Cerebellar cortex (tissue), 1 donor: ENCODE results near the gene LRBA.
A peak's percentile ranks its signal among the peaks of the same experiment; 100 is the strongest.
"Not testable (repeated sequence)": the region's sequence is repeated elsewhere in the genome, so short reads cannot be mapped to it uniquely, and the experiment has no call there.

ENCODE experiments used
- DNase-seq: peaks from one replicate; pipeline ENCODE4 v3.0.0-alpha.2; 2015; ENCODE audit warnings: low spot score

Gene LRBA

GRCh38 chr4:150974750-150975149 lies 40.3 kb downstream of the LRBA start:
- DNase-seq: no peak

- DNase-seq: no peak
Observed at GRCh38 chr4:150974252-150974640, 40.8 kb downstream of the LRBA start.

- DNase-seq: no peak
Observed at GRCh38 chr4:150973626-150974251, 41.3 kb downstream of the LRBA start.

DNA sequence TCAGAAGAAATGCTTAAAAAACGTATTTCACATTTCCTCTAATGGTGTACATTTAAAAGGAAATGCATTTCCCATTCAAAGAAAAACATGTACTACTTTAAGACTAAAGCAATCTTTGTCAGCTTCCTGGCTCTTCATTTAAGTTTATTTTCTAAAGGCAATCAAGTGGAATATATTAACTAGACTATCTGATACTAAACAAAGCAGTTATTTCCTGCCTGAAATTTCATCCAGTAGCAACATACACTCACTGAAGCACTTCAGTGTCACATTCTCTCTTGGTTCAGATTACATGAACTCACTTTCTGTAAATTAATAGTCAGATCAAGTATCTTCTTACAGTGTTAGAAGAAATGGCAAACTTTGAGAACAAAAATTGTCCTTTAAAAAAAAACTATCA lies 42.5 kb downstream of the LRBA start:
- DNase-seq: no peak

GRCh38 chr4:150971901-150972300 lies 43.2 kb downstream of the LRBA start:
- DNase-seq: no peak

DNA sequence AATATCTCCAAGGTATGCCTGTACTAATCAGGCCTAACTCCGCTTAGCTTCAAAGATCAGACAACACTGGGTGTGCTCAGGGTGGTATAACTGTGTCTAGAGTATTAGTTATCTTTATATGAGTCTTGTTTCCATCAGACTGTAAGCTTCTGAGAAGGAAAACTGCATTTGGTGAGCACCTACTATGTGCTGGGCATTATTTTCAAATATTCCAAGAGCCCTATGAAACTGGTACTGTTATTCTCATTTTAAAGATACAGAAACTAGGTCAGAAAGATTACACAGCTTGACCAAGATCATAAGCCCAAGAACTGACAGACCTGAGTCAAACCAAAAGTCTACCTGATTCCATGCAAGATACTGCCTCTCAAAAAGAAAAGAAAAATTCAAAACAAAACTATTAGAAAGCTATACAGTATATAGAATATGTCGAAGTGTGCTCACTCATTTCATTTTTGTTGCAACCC lies 44.4 kb downstream of the LRBA start:
- no peak for DNase-seq

DNA sequence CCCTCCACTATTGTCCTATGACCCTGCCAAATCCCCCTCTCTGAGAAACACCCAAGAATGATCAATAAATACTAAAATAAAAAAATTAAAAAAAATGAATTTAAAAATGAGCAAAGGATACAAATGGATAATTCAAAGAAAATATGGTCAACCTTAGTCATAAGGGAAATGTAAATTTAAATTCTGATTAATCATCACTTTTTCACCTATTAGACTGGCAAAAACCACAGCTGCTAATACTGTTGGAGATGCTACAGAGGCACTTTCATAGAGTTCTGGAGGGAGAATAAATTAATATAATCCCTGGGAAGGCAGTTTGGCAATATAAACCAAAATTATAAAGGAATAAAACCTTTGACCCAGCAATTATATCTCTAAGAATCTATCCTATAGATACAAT lies 50.3 kb downstream of the LRBA start:
- no peak for DNase-seq

GRCh38 chr4:150963602-150964345 lies 51.3 kb downstream of the LRBA start:
- DNase-seq: not testable (repeated sequence)

DNA sequence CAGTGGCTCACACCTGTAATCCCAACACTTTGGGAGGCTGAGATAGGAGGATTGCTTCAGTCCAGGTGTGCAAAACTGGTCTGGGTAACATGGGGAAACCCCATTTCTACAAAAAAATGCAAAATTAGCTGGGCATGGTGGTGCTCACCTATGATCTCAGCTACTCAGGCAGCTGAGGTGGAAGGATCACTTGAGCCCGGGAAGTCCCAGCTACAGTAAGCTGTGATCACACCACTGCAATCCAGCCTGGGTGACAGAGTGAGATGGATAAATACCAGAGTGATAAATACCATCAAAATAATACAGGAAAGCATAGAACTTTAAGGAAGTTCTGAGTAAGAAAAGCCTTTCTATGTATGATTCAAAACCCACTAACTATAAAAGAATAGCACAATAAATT lies 52.8 kb downstream of the LRBA start:
- no peak for DNase-seq

GRCh38 chr4:150961566-150961965 lies 53.5 kb downstream of the LRBA start:
- no peak for DNase-seq

DNA sequence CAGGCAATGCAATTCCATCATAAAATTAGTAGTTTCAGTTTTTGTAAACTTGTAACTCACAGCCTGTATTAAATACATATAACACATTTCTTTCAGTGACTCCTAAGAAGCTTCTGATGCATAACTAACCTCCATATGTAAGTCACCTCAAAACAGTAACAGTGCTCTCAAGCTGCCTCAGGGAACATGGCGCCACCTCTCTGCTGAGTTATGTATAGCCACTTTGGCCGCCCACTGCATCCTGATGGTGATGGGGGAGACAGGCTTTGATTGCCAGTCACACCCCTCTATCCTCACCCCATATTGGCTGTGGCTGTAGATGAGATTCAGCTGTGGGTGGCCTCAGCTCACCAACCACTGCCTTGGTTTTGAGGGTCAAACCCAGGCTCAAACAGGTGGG lies 54.3 kb downstream of the LRBA start:
- DNase-seq: peak; percentile 35

- no peak for DNase-seq
Observed at GRCh38 chr4:150960079-150960478, 55.0 kb downstream of the LRBA start.

DNA sequence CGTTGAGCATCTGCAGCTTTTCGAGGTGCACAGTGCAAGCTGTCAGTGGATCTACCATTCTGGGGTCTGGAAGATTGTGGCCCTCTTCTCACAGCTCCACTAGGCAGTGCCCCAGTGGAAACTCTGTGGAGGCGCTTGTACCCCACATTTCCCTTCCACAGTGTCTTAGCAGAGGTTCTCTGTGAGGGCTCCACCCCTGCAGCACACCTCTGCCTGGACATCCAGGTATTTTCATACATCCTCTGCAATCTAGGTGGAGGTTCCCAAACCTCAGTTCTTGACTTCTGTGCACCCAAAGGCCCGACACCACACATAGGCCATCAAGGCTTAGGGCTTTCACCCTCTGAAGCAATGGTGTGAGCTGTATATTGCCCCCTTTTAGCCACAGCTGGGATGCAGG lies 57.1 kb downstream of the LRBA start:
- not testable (repeated sequence) for DNase-seq

DNA sequence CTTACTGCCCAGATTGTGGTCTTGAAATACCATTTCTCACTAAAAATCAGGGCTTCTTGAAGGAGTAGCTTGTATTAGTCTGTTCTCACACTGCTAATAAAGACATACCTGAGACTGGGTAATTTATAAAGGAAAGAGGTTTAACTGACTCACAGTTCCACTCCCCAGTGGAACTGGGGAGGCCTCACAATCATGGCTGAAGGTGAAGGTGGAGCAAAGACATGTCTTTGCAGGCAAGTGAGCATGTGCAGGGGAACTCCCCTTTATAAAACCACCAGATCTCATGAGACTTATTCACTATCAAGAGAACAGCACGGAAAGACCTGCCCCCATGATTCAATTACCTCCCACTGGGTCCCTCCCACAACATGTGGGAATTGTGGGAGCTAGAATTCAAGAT lies 58.0 kb downstream of the LRBA start:
- DNase-seq: not testable (repeated sequence)

- DNase-seq: not testable (repeated sequence)
Observed at GRCh38 chr4:150953916-150954315, 61.2 kb downstream of the LRBA start.

GRCh38 chr4:150952167-150952845 lies 62.8 kb downstream of the LRBA start:
- no peak for DNase-seq

GRCh38 chr4:150950657-150951288 lies 64.3 kb downstream of the LRBA start:
- no peak for DNase-seq

- DNase-seq: no peak
Observed at GRCh38 chr4:150949943-150950342, 65.1 kb downstream of the LRBA start.

DNA sequence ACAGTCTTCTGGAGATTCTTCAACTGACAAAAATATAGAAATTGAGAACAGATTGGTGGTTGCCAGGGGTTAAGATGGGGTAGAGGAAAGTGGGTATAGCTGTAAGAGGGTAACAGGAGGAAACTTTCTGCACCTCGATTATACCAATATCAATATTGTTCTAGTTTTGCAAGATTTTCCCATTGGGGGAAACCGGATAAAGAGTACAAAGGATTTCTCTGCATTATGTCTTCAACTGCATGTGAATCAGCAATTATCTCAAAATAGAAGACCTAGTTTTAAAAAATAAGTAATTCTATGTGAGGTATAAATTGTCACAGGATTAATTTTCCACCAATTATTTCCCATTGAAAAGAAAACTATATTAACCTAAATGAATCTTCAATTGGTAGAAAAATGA lies 65.7 kb downstream of the LRBA start:
- no peak for DNase-seq

DNA sequence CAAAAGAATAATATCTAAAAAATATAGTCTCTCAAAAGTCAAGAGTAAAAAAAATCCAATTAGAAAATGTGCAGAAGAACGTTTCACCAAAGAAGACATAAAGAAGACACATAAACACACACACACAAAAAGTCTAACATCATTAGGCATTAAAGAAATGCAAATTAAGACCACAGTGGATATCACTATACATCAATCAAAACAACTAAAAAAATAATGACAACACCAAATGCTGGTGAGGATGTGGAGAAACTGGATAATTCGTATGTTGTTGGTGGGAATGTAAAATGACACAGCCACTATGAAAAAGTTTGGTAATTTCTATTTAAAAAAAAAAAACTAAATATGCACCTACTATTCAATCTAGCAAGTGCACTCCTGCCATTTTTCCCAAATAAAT lies 66.4 kb downstream of the LRBA start:
- no peak for DNase-seq

- DNase-seq: no peak
Observed at GRCh38 chr4:150948074-150948473, 67.0 kb downstream of the LRBA start.

- no peak for DNase-seq
Observed at GRCh38 chr4:150944660-150945059, 70.4 kb downstream of the LRBA start.

- no peak for DNase-seq
Observed at GRCh38 chr4:150943818-150944217, 71.3 kb downstream of the LRBA start.
